Colon (tissue), 2 donors: Measurements from ENCODE around the gene EPM2A.

ENCODE experiments used
- FAIRE-seq: peaks from 2 replicates; lab custom pipeline; 2012; peaks lifted over from hg19 to GRCh38; lab: Jason Lieb, UNC
- donor health status: control.
- donor health status: control.

The EPM2A gene

DNA sequence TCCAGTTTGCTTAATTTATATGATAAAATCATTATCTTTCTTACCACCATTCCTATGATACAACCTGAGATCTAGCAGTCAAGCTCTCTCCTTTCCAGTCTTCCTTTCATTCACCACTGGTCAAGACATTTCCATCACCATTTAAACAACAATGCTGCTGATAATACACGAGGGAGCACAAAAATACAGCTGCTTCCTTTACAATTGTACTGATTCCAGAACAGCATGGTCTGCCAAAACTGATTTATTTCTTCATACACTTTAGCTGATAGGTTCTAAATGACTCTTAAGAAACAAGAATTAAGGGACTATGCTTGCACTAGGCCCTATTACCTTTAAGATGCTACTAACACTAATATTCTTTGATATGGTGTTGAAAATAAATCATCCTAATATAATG lies 65.0 kb downstream of the EPM2A start:
- FAIRE-seq: no peak

DNA sequence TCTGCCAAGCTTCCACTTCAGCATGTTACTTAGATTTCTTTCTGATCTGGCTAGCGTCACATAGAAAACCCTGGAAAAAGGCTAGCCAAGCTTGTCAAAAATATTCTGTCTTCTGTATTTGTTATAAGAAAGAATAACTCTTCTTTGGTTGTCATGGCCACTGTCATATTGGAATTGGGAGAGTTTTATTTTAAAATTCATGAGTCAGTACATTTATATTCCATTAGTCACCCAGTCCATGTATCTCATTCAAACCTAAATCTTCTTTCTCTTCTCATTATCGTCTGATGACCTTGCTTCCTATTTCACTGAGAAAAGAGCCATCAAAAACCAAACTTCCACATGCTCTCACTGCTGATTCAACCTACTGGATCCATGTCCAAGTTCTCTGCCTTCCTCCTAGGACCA lies 65.7 kb downstream of the EPM2A start:
- FAIRE-seq: no peak

DNA sequence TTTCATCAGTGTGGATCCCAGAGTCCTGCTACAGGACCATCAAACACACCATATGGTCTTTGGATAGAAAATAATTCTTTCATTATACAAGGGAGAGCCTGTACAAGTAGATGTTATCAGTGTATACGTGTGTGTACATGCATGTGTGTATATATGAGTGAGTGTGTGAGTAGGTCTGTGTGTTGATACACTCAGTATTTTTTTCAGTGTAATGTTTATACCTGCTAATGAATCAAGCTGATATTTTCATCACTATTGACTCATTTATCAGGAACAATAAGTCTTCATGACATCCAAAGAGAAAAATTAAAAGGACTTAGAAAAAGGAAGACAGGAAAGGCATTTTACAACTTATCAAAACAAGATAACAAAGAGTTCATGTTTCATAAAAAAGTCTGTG lies 66.5 kb downstream of the EPM2A start:
- no peak for FAIRE-seq

DNA sequence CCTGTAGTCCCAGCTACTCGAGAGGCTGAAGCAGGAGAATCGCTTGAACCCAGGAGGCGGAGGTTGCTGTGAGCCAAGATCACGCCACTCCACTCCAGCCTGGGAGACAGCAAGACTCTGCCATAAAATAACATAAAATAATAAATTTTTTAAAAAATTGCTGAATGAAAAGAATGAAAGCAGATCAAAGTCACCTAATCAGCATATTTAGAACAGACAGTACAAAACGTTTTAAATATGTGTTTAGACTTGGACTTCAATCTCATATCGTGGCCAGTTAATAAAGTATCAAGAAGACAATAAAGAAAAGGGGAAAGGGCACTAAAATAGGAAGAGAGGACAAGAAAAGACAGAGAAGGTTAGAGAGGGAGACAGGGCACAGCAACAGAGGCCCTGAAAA lies 74.6 kb downstream of the EPM2A start:
- no peak for FAIRE-seq

- FAIRE-seq: no peak
Measured at GRCh38 chr6:145656128-145656527, 79.2 kb downstream of the EPM2A start.

- FAIRE-seq: no peak
Measured at GRCh38 chr6:145652572-145652971, 82.7 kb downstream of the EPM2A start.

GRCh38 chr6:145651988-145652387 lies 83.3 kb downstream of the EPM2A start:
- no peak for FAIRE-seq

- no peak for FAIRE-seq
Measured at GRCh38 chr6:145648149-145648548, 87.2 kb downstream of the EPM2A start.

GRCh38 chr6:145647602-145648001 lies 87.7 kb downstream of the EPM2A start:
- no peak for FAIRE-seq

DNA sequence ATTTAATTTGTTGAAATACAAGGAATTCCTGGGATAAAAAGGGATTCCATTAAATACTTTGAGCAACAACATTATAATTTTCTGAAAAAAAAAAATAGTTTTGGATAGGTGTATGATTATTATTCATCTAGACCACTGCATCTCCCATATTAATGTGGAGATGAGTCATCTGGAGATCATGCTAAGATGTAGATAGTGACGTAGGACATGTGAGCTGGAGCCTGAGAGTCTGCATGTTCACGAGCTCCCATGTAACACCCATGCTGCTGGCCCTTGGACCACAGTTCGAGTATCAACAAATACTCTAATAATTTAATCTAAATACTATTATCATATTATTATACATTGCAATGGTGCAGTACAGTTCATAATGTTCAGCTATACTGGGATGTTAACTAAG lies 91.6 kb downstream of the EPM2A start:
- FAIRE-seq: no peak

DNA sequence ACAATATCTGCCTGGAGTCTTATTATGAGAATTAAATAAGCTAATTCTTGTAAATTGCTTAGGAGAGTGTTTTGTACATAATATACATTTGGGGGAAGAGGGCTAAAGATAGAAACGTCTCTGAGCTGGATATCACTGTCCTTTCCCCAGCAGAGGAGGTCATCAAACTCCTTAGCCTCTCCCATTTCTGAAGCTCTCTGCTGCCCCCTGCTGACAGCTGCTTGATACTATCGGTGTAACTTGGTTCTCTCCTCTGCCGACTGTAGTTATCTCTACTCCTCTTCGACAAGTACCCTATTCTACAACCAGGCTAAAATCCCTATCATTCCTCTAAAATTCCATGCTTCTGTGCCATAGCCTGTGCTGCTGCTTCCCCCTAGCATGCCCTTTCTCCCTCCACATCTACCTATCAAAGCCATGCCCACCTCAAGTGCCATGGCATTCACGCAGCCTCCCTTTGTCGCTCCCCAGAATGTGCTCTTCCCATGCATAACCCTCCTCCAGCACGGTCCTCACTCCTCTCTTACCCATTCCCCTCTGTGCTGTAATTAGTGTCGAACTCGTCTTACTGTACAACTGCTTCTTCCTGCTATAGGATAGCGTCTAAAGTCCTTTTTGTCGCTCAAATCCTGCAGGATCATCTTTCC lies 101.2 kb downstream of the EPM2A start:
- FAIRE-seq: no peak

GRCh38 chr6:145632971-145633370 lies 102.3 kb downstream of the EPM2A start:
- FAIRE-seq: no peak

GRCh38 chr6:145631374-145631773 lies 103.9 kb downstream of the EPM2A start:
- FAIRE-seq: no peak

DNA sequence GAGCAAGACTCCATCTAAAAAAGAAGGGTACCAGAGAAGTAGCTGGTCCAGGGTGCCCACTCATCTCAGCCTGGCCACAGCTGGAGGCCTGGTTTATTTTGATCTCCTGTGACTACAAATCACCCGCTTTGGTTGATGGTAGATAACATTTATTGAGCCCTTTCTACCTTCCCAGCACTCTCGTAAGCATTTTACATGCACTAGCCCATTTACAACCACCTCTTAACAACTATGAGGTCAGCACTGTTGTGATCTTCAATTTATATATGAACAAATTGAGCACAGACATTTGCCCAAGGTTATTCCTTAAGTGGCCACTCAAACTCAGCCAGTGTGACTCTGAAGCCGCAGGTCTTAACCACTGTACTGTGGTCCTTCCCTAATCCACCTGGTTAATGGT lies 104.7 kb downstream of the EPM2A start:
- FAIRE-seq: no peak

GRCh38 chr6:145629478-145629877 lies 105.8 kb downstream of the EPM2A start:
- FAIRE-seq: no peak

- no peak for FAIRE-seq
Measured at GRCh38 chr6:145627451-145627850, 107.9 kb downstream of the EPM2A start.

- FAIRE-seq: no peak
Measured at GRCh38 chr6:145626857-145627256, 108.5 kb downstream of the EPM2A start.

- no peak for FAIRE-seq
Measured at GRCh38 chr6:145623231-145623630, 112.1 kb downstream of the EPM2A start.

DNA sequence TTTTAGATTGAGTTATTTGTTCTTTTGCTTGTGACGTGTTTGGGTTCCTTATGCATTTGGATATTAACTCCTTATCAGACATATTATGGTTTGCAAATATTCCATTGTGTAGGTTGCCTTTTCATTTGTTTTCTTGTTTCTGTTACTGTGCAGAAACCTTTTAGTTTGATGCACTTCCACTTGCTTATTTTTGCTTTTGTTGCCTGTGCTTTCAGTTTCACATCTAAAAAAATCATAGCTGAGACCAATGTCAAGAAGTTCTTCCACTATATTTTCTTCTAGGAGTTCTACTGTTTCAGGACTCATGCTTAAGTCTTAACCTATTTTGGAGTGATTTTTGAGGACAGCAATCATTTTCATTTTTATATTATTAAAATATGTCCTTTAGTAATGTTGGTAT lies 113.5 kb downstream of the EPM2A start:
- no peak for FAIRE-seq

GRCh38 chr6:145620088-145620487 lies 115.2 kb downstream of the EPM2A start:
- FAIRE-seq: no peak

DNA sequence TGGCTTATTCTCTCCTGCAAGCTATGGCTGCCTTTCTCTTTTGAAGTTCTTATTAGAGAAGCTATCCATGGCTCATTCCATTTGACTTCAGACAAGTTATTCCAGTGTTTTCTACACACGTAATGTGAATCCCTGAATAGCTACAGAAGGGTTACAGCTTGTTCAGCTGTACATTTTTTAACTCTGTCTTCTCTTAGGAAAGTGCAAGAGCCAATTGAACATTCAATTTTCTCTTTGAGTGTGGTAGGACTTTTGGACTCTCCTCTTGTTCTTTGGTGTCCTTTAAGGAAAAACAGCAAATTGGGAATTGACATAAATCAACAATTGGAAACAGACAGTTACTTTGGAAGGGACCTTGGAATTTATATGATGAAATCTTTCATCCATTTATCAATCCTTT lies 125.8 kb downstream of the EPM2A start:
- FAIRE-seq: no peak

DNA sequence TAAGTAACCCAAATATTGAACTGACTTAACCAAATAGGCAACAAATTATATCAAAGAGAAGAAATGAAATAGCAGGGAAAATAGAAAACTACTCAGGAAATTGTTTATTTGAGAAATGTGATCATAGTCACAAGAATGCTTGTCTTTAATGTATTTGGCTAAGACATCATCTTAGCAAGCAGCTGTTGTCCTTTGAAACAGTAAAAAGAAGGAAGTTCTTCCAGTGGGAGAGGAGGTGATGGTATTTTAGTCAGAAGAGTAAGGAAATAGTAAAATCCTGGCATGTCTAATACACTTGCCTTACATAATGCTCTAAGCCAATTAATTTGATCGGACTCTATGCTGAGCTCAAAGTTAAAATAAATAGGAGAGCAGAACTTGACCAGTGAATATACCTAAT lies 126.5 kb downstream of the EPM2A start:
- no peak for FAIRE-seq

- FAIRE-seq: no peak
Measured at GRCh38 chr6:145603991-145604390, 131.3 kb downstream of the EPM2A start.

- no peak for FAIRE-seq
Measured at GRCh38 chr6:145603424-145603833, 131.9 kb downstream of the EPM2A start.
